DMS53 treated with DMSO at 0.1 percent for 48 hours (cell line): ENCODE results near the gene PDCD1LG2.

ENCODE experiments used
- DNase-seq: peaks from one replicate; lab custom pipeline; 2025; ENCODE audit not compliant: unreplicated experiment; lab: John Stamatoyannopoulos, UW

Gene PDCD1LG2

DNA sequence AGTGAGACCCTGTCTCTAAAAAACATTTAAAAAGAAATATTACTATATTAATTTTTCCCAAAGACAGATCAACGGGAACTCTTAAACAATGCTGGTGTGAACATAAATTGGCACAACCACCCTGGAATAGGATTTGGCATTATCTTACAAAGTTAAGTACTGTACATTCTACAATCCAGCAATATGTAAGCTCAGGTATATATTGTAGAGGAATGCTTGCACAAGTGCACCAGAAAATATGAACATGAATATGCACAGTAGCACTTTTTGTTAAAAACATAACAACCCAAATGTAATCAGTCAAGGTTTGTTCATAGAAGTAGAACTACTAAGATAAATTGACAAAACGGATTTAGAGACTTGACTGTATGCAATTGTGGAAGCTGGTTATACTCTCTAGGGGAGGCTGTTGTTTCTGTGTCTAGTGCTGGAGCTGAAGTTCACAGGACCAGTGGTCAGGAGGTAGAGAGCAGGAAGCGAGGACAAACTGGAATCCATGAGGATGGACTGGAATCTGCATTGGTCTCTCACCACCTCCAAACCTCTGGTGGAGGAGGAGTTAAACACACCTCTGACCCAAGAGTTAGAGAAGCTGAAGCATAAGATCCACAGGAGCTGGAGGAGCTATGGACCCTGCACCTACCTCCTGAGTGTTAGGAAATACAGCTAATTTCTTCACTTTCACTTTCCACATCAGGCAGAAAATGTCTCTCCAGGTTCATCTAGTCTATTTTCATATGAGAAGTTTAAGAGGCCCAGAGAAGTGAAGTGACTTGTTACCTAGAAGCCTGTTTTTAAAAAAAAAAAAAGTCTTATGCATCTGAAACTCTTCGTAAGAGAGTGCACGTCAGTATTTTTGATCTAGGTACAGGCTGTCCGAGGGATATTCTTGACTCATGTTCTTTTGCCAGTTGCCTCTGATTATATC lies 98.2 kb downstream of the PDCD1LG2 start:
- no peak for DNase-seq

DNA sequence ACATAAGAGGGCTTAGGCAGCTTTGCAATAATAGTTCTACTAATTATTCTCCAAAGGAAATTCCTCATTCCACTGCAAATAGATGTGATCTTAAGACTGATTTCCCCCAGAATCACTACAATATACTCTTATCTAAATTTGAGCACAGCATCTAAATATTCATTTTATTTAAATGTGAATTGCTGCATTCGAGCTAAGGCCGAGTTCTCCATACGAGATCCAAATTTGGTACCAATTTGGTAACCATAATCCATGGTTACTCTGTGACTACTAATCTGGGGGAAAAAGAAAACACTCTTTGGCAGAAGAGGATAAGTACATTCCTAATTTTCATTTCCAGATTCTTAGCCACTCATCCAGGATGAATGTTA lies 98.9 kb downstream of the PDCD1LG2 start:
- DNase-seq: no peak

DNA sequence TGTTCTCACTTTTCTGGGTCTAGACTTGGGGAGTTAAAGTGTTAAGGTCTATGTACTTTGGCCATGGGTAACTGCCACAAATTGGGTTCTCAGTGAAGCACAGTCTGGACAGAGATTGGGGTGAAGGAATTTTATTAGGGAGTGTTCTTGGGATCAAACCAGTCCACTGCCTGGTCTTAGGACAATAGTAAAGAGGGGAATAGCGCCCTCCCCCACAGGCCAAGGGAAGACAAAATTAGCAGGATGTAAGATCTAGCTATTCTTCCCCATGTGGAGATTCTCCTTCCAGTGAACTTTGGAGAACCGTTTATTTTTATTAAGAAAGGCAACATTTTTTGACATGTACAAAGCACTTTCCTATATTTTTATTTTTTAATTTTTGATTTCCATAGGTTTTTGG lies 100.2 kb downstream of the PDCD1LG2 start:
- DNase-seq: no peak

DNA sequence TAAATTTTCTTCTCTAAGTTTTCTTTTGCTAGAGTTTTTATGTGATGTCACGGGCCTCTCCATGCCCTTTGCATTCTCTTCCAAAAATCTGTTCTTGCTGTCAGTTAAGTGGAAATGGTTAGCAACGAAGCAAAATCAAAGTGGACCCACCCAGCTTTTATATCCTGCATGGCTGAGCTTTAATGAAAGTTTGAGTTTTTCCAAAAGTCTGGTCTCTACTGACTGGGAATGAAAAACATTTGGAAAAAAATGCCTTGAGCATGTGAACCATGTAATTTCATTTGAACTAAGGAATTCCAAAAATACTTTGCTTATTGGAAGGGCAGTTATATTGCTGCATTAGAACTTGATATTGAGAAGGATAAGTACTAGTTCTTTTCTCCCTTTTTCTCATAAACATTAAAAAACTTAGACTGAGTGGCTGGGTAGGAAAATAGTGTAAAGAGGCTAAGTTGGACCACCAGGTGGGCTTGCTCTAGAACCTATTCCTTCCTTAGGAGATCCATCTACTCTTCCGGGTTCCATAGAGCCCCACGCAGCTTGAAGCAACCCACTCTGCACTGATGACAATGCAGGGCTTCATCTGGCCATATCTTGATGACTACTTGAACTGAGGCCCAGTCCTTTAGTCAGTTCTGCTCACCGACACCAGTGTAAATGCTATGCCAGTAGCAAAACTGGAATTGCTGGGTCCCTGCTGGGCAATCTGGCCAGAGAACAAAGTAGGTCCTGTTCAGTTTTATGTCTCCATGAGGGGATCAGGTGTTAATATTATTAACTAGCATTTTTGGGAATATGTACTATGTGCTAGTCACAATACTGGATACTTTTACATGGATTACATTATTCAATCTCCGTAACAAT lies 101.2 kb downstream of the PDCD1LG2 start:
- no peak for DNase-seq

- DNase-seq: no peak
Observed at GRCh38 chr9:5612185-5612530, 101.8 kb downstream of the PDCD1LG2 start.

- DNase-seq: no peak
Observed at GRCh38 chr9:5614192-5614591, 103.9 kb downstream of the PDCD1LG2 start.

DNA sequence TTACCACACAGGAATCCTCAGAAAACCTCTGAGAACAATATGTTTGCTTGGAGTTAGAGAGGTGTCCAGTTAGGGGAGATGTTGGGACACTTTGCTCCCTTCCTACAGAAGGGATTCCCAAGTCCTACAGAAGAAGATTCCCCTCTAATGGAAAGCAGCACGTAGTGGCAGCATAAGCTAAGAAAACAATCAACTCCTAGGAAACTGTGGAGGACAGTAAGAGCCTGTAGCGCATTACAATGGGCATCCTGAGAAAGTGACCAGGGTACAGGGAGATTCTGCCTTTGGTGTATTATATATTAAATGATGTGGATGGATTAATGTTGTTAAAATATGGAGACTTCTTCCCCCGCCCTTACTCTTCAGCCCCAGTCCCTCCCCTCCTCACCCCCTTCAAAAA lies 104.7 kb downstream of the PDCD1LG2 start:
- no peak for DNase-seq

DNA sequence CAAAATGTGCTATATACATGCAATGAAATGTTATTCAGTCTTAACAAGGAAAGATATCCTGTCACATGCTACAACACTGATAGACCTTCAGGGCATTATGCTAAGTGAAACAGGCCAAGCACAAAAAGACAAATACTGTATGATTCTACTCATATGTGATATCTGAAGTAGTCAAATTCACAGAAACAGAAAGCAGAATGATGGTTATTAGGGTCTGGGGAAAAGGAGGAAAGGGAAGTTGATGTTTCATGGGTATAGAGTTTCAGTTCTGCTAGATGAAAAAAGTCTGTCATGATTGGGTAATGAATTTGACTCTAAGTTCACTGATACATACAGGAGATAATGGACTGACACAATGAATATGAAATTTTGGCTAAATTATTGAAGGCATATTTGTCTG lies 107.4 kb downstream of the PDCD1LG2 start:
- DNase-seq: no peak

GRCh38 chr9:5620494-5620893 lies 110.2 kb downstream of the PDCD1LG2 start:
- peak; percentile 67 for DNase-seq
